Smooth muscle cell of the brain vasculature (primary cell): ENCODE results near the gene STIM1.
"Not testable (repeated sequence)": the region's sequence is repeated elsewhere in the genome, so short reads cannot be mapped to it uniquely, and the experiment has no call there.

ENCODE experiments used
- DNase-seq: peaks from one replicate; pipeline ENCODE4 v3.0.0-alpha.2; 2012; ENCODE audit warnings: low read depth, low spot score

The STIM1 gene

GRCh38 chr11:4102711-4103110 is 247.2 kb downstream of the STIM1 start:
- DNase-seq = no peak

GRCh38 chr11:4103269-4103668 is 247.8 kb downstream of the STIM1 start:
- DNase-seq = no peak

GRCh38 chr11:4105916-4106315 is 250.5 kb downstream of the STIM1 start:
- no peak for DNase-seq

DNA sequence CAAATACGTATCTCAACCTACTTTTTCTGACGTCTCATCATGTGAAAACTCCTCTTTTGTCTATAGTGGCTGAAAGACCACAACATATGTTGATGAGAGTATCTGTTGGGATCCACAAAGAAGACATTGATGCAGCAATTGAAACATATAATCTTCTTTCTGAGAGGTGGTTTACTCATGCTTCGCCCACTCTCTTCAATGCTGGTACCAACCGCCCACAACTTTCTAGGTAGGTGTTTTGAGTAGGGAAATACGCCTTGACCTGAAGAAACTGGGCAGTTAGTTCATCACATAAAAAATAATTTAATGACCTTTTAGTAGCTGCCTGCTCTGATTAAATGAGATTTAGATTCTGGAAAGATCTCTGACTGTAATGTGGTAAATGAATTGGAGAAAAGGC is 256.4 kb downstream of the STIM1 start:
- DNase-seq = no peak

DNA sequence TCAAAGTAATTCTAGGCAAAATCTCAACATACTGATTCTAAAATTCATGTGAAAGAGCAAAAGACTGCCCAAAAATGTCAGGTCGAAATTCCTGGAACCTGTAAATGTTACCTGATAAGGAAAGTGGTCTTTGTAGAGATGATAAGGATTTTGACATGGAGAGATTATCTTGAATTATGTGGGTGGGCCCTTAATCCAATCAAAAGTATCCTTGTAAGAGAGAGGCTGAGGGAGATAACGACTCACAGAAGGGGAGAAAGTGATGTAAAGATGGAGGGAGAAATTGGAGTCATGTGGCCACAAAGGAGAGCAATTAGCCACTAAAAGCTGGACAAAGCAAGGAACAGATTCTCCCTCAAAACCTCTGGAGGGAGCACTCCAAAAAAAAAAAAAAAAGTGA is 259.7 kb downstream of the STIM1 start:
- no peak for DNase-seq

GRCh38 chr11:4118107-4118506 is 262.6 kb downstream of the STIM1 start:
- no peak for DNase-seq

DNA sequence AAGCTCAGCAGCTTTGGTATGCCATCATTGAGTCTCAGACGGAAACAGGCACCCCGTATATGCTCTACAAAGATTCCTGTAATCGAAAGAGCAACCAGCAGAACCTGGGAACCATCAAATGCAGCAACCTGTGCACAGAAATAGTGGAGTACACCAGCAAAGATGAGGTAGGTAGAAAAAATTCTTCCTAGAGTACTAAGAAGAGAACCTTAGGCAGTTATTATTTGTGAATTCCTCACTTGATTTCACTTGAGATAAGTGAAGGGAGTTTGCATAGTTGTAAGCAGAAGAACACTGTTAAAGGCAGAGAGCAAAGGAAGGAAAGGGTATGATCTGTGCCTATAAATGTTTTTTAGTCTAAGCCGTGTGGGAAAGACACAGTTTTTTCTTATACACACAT is 267.8 kb downstream of the STIM1 start:
- no peak for DNase-seq

GRCh38 chr11:4125141-4125540 is 269.7 kb downstream of the STIM1 start:
- DNase-seq = no peak

- DNase-seq = no peak
Measured at GRCh38 chr11:4127357-4127756, 271.9 kb downstream of the STIM1 start.

DNA sequence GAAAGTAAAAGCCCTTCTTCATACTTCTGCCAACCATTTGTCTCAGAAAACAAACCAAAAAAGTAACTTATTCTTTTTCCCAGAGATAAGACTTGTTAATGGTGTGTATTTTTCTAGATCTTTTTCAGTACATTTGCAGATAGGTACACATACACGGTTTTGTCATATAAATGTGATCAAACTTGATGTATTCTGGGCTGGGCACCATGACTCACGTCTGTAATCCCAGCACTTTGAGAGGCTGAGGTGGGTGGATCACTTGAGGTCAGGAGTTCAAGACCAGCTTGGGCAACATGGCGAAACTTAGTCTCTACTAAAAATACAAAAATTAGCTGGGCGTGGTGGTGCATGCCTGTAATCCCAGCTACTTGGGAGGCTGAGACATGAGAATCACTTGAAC is 274.8 kb downstream of the STIM1 start:
- not testable (repeated sequence) for DNase-seq

DNA sequence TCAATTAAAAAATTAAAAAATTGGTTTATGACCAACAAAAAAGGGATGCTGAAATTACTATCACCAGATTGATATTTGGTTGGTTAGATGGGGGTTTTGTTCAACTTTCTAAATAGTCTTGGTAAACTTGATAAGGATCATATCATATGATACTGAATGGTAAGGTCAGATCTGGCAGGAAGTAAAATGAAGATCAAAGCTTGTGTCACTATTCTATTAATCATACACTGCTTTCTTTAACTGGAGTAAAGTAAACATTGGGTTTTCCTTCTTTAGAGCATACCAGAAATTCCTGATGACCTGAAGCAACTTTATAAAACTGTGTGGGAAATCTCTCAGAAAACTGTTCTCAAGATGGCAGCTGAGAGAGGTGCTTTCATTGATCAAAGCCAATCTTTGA is 279.3 kb downstream of the STIM1 start:
- DNase-seq = no peak

GRCh38 chr11:4138497-4138896 is 283.0 kb downstream of the STIM1 start:
- no peak for DNase-seq

DNA sequence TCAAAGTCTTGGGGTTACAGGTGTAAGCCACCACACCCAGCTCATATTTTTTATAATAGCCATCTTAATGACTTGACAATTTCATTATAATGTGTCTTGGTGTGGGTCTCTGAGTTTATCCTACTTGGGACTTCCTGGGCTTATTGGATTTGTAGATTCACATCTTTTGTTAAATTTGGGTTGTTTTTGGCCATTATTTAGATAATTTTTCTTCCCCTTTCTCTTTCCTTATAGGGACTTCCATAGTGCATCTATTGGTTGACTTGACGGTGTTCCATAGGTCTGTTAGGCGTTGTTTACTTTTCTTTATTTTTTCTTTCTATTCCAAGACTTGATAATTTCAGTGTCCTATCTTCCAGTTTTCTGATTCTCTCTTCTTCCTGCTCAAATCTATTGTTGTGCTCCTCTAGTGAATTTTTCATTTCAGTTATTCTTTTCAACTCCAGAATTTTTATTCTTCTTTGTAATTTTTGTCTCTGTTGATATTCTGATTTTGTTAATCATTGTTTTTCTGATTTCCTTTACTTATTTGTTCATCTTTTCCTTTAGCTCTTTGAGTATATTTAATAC is 284.7 kb downstream of the STIM1 start:
- DNase-seq = no peak
